PC-3 (cell line): ENCODE measurements around the gene MGST1. TPM values are rescaled to one million over a fixed set of nuclear protein-coding genes. Genes with fewer than 3 reads are reported as not detected.

ENCODE experiments used
- ATAC-seq: fragments of 200-7000 bp; cut with Tn5 transposase; 2 replicates; pipeline ENCODE4 v1.9.1; 2020; ENCODE audit warnings: mild to moderate bottlenecking, moderate library complexity
- BruUV-seq: library from RNA; stranded (reverse); fragments of 400-500 nt; replicated peaks from 2 replicates; lab custom pipeline; 2021; lab: Mats Ljungman, UMichigan
- CTCF ChIA-PET: fragments of 300-600 bp; sonication (Branson Sonifier 250); formaldehyde crosslinking; loops from one replicate; lab custom pipeline; 2022; ENCODE audit warnings: antibody characterized with exemption; lab: Charles Lee
- POLR2A ChIA-PET: fragments of 300-600 bp; sonication (Branson Sonifier 250); formaldehyde crosslinking; loops from one replicate; lab custom pipeline; 2022; ENCODE audit warnings: antibody characterized with exemption; ENCODE audit not compliant: unreplicated experiment; lab: Charles Lee
- DNase-seq: peaks from one replicate; pipeline ENCODE4 v3.0.0-alpha.2; 2015
- H2AFZ ChIP-seq: fragments of 300-600 bp; sonication (generic); 2 replicates; pipeline ENCODE4 v1.6.0; 2016; ENCODE audit warnings: antibody characterized with exemption, low read length
- H3F3A ChIP-seq: fragments of 300-600 bp; sonication (generic); one replicate; pipeline ENCODE4 v1.6.0; 2017; ENCODE audit warnings: antibody characterized with exemption, low read length, control low read depth, mild to moderate bottlenecking; ENCODE audit not compliant: unreplicated experiment
- H3K27ac ChIP-seq: fragments of 300-600 bp; sonication (generic); 2 replicates; pipeline ENCODE4 v1.5.1; 2016; ENCODE audit warnings: mild to moderate bottlenecking, low read length
- H3K27me3 ChIP-seq: fragments of 300-600 bp; sonication (generic); 2 replicates; pipeline ENCODE4 v1.6.1; 2016; ENCODE audit warnings: low read length, mixed read lengths
- H3K36me3 ChIP-seq: fragments of 300-600 bp; sonication (generic); 2 replicates; pipeline ENCODE4 v1.6.1; 2016; ENCODE audit warnings: low read depth, mixed run types, low read length, mixed read lengths
- H3K4me1 ChIP-seq: fragments of 300-600 bp; sonication (generic); 2 replicates; pipeline ENCODE4 v1.5.1; 2016; ENCODE audit warnings: low read length; ENCODE audit not compliant: insufficient read depth
- H3K4me2 ChIP-seq: fragments of 300-600 bp; sonication (generic); 2 replicates; pipeline ENCODE4 v1.6.0; 2016; ENCODE audit warnings: low read length
- H3K4me3 ChIP-seq: fragments of 300-600 bp; sonication (generic); 2 replicates; pipeline ENCODE4 v1.5.1; 2016; ENCODE audit warnings: mild to moderate bottlenecking, low read length, mixed read lengths
- H3K79me2 ChIP-seq: fragments of 300-600 bp; sonication (generic); 2 replicates; pipeline ENCODE4 v1.6.1; 2017; ENCODE audit warnings: low read length, mixed read lengths
- H3K9ac ChIP-seq: fragments of 300-600 bp; sonication (generic); 2 replicates; pipeline ENCODE4 v1.6.0; 2016; ENCODE audit warnings: mild to moderate bottlenecking, low read length
- H3K9me2 ChIP-seq: fragments of 300-600 bp; sonication (generic); replicated peaks from 2 replicates; pipeline ENCODE4 v1.6.1; 2016; ENCODE audit warnings: mixed run types, low read length, mixed read lengths
- H3K9me3 ChIP-seq: fragments of 300-600 bp; sonication (generic); 2 replicates; pipeline ENCODE4 v1.6.1; 2016; ENCODE audit warnings: low read length, mixed read lengths
- H4K20me1 ChIP-seq: fragments of 300-600 bp; sonication (generic); 2 replicates; pipeline ENCODE4 v1.6.1; 2016; ENCODE audit warnings: low read length, mixed read lengths
- CTCF ChIP-seq: fragments of 300-600 bp; sonication (generic); conservative IDR thresholded peaks from 2 replicates; pipeline ENCODE4 v1.5.1; 2017; ENCODE audit warnings: antibody characterized with exemption, low read depth, mild to moderate bottlenecking, low read length
- EZH2 ChIP-seq: fragments of 300-600 bp; sonication (generic); IDR thresholded peaks from one replicate; pipeline ENCODE4 v1.6.1; 2017; ENCODE audit warnings: antibody characterized with exemption, mild to moderate bottlenecking, low read length; ENCODE audit not compliant: unreplicated experiment
- EZH2phosphoT487 ChIP-seq: fragments of 300-600 bp; sonication (generic); IDR thresholded peaks from 2 replicates; pipeline ENCODE4 v1.6.1; 2018; ENCODE audit warnings: mild to moderate bottlenecking, antibody characterized with exemption, low read length, borderline replicate concordance
- intact Hi-C: fragments of 100-400 bp; cut with micrococcal nuclease; formaldehyde crosslinking; loops from 2 replicates; pipeline ENCODE4 v1.9.0; 2023
- total RNA-seq: library from RNA; depleted of rRNA; stranded (reverse); fragments of >200 nt; gene quantifications from 2 replicates; pipeline ENCODE4 v1.2.3, GENCODE V29; 2014

MGST1 gene
- total RNA-seq, 1 experiment from 2014 or later, result 105 TPM

GRCh38 chr12:16362550-16362949, 15.1 kb downstream of the MGST1 start:
- CTCF ChIA-PET, result no interaction called here
- intact Hi-C loops, result no loop called here
- peaks cover 76% of the 10 kb centered on the region for H3K36me3 ChIP-seq

GRCh38 chr12:16369156-16369555, 21.7 kb downstream of the MGST1 start:
- Histone ChIP-seq H3K9me2 (no peaks in the 10 kb centered on the region), H3K27me3 (no peaks in the 10 kb centered on the region), H2AFZ (no peak overlapping the region), H3K79me2 (no peaks in the 10 kb centered on the region), H3K4me3 (no peak overlapping the region), H3K9me3 (no peaks in the 10 kb centered on the region), H3K36me3 (peaks cover 22% of the 10 kb centered on the region), H3K27ac (no peak overlapping the region), H3F3A (no peaks in the 10 kb centered on the region), H3K9ac (no peak overlapping the region), H3K4me1 (no peaks in the 10 kb centered on the region), H4K20me1 (no peaks in the 10 kb centered on the region), H3K4me2 (no peak overlapping the region)
- intact Hi-C loops, result no loop called here
- ChIA-PET POLR2A (no interaction called here), CTCF (interaction anchor here (0.6 kb wide), 1 partner anchor 386 kb away, joined by 3 read pairs; no protein-coding TSS in a partner anchor)
- no peak; the same call in 1 of the 2 replicates for ATAC-seq
- TF ChIP-seq EZH2 (no peak), CTCF (no peak), EZH2phosphoT487 (no peak)
- peak; percentile 23 for DNase-seq
- no TSS peak for BruUV-seq

More at GRCh38 chr12:16362550-16362949, 15.1 kb downstream of the MGST1 start:
- Histone ChIP-seq H3F3A (no peaks in the 10 kb centered on the region), H3K27me3 (no peaks in the 10 kb centered on the region), H3K79me2 (peaks cover 7% of the 10 kb centered on the region; the same call in 1 of the 2 replicates), H3K9me2 (no peaks in the 10 kb centered on the region), H2AFZ (no peak overlapping the region), H4K20me1 (peaks cover 13% of the 10 kb centered on the region), H3K9me3 (no peaks in the 10 kb centered on the region), H3K27ac (no peak overlapping the region), H3K4me2 (no peak overlapping the region), H3K4me1 (no peaks in the 10 kb centered on the region), H3K4me3 (no peak overlapping the region), H3K9ac (no peak overlapping the region)
- POLR2A ChIA-PET, result interaction anchor here (0.7 kb wide), 1 partner anchor 197 kb away, joined by 4 read pairs; no protein-coding TSS in a partner anchor
- BruUV-seq, result no TSS peak
- TF ChIP-seq EZH2phosphoT487 (no peak), EZH2 (no peak), CTCF (no peak)
- ATAC-seq, result no peak
- no peak for DNase-seq

- POLR2A ChIA-PET, result no interaction called here
- CTCF ChIA-PET, result no interaction called here
- intact Hi-C loops, result no loop called here
These were observed 22.7 kb downstream of the MGST1 start for GRCh38 chr12:16370096-16370495.

More at GRCh38 chr12:16370096-16370495, 22.7 kb downstream of the MGST1 start:
- Histone ChIP-seq H3K9me3 (no peaks in the 10 kb centered on the region), H3K27me3 (no peaks in the 10 kb centered on the region), H3K4me1 (no peaks in the 10 kb centered on the region), H3K27ac (no peak overlapping the region), H3K79me2 (no peaks in the 10 kb centered on the region), H2AFZ (no peak overlapping the region), H4K20me1 (no peaks in the 10 kb centered on the region), H3K36me3 (peaks cover 14% of the 10 kb centered on the region), H3K4me2 (no peak overlapping the region), H3K9me2 (no peaks in the 10 kb centered on the region), H3K9ac (no peak overlapping the region), H3F3A (no peaks in the 10 kb centered on the region), H3K4me3 (no peak overlapping the region)
- no peak for ATAC-seq
- no peak for DNase-seq
- no peak for TF ChIP-seq EZH2
- no peak for TF ChIP-seq CTCF
- TF ChIP-seq EZH2phosphoT487, result no peak
- BruUV-seq, result no TSS peak
